NOMO-1 treated with dmso at 0.1 percent for 144 hours (cell line): Measurements from ENCODE around the gene NTN5.
"Not testable (repeated sequence)": the region's sequence is repeated elsewhere in the genome, so short reads cannot be mapped to it uniquely, and the experiment has no call there.

ENCODE experiments used
- DNase-seq: peaks from one replicate; lab custom pipeline; 2025; ENCODE audit not compliant: unreplicated experiment; lab: John Stamatoyannopoulos, UW

NTN5 gene

GRCh38 chr19:48696353-48697010, 23.7 kb upstream of the NTN5 start:
- DNase-seq, result no peak

GRCh38 chr19:48695743-48696352, 23.0 kb upstream of the NTN5 start, which contains the start of gene FUT2:
FUT2 (plus strand) TSS chr19:48695971; CDS start chr19:48702957, 6,986 bp downstream.
- DNase-seq, result no peak

- not testable (repeated sequence) for DNase-seq
These were observed 20.8 kb upstream of the NTN5 start for GRCh38 chr19:48693629-48694028.

- DNase-seq, result no peak
These were observed 16.6 kb upstream of the NTN5 start for GRCh38 chr19:48689449-48689848.

- no peak for DNase-seq
These were observed 15.0 kb upstream of the NTN5 start for GRCh38 chr19:48687776-48688175.

- not testable (repeated sequence) for DNase-seq
These were observed 13.8 kb upstream of the NTN5 start for GRCh38 chr19:48686637-48687036.

- DNase-seq, result no peak
These were observed 13.3 kb upstream of the NTN5 start for GRCh38 chr19:48686088-48686487.

- DNase-seq, result no peak
These were observed 12.8 kb upstream of the NTN5 start for GRCh38 chr19:48685583-48685982.

GRCh38 chr19:48683349-48683748, 10.5 kb upstream of the NTN5 start:
- DNase-seq, result no peak

GRCh38 chr19:48681127-48681470, 8.3 kb upstream of the NTN5 start:
- no peak for DNase-seq

- no peak for DNase-seq
These were observed 7.8 kb upstream of the NTN5 start for GRCh38 chr19:48680436-48681126.

- DNase-seq, result not testable (repeated sequence)
These were observed 7.2 kb upstream of the NTN5 start for GRCh38 chr19:48680006-48680405.

- DNase-seq, result no peak
These were observed 5.4 kb upstream of the NTN5 start for GRCh38 chr19:48678201-48678600.

- DNase-seq, result no peak
These were observed 4.1 kb upstream of the NTN5 start for GRCh38 chr19:48676887-48677286.

GRCh38 chr19:48676487-48676886, 3.7 kb upstream of the NTN5 start:
- no peak for DNase-seq

- DNase-seq, result peak; percentile 43
These were observed 2.4 kb upstream of the NTN5 start for GRCh38 chr19:48674921-48675824.

- DNase-seq, result no peak
These were observed 1.5 kb upstream of the NTN5 start for GRCh38 chr19:48674216-48674809.

GRCh38 chr19:48673436-48674100, 751 bp upstream of the NTN5 start:
- no peak for DNase-seq

- DNase-seq, result no peak
These were observed 1.3 kb downstream of the NTN5 start for GRCh38 chr19:48671446-48671995.
